ENCODE data around the gene PEPD.

Gene PEPD

GRCh38 chr19:33388231-33388724 lies 133.3 kb downstream of the PEPD start:
- DNase-seq: peak in 10 of 56 donors; percentile 17 to 70 (median 38)

DNA sequence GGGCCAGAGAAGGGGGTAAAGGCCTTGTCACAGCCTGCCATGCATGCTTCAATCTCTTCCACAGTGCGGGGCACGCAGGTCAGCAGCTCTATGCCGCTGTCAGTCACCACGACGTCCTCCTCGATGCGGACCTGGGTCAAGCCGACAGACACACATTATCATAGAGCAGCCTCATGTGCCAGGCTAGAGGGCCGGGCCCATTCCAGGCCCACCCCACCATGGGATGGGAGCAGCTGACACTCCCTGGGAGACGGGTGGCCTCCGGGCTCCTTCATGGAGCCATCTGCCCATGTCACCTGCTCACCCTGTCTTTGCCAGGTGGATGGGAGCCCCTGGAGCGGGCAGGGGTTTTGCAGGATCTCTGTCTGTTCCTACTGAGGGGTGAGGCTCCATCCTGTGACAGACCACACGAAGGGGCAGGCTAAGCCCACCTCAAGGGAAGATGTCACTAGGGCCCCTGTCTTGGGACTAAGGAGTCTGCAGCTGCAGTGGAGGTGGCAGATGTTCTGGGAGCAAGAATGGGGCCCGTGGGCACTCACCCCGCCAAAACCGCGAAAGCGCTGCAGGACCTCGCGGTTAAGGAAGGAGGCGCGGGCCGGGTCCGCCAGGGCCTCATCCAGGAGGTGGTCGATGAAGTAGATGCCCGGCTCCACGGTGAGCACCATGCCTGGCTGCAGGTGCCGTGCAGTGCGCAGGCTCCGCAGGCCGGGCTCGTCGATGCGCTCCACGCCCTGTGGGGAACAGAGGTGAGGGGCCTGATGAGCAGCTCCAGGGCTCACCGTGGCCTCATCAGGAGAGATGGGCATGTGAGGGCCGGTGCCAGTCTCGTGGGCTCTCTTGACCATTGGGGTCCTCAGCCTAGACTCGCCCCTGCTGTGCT lies 134.0 kb downstream of the PEPD start:
- no peak for DNase-seq

- no peak for DNase-seq
Observed at GRCh38 chr19:33386361-33386858, 135.2 kb downstream of the PEPD start.

DNA sequence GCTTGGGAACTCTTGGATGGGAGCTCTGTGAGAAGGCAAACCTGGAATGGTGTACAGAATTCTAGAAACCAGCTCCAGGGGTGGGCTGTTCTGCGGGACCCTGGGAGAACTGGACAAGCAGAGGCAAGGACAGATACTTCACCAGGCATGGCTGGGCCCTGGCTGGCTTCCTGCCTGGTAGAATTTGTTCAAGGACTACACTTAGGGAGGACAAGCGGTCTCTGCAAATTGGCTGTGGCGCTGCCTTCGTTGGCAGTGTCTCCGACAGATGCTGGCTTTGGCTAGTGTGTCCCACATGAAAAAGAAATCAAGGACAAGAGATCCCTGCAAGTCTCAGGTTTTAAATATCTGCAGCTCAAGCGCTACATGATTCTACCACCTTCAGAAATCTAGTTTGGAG lies 135.6 kb downstream of the PEPD start:
- DNase-seq: peak in 8 of 56 donors; percentile 7 to 38 (median 30)

DNA sequence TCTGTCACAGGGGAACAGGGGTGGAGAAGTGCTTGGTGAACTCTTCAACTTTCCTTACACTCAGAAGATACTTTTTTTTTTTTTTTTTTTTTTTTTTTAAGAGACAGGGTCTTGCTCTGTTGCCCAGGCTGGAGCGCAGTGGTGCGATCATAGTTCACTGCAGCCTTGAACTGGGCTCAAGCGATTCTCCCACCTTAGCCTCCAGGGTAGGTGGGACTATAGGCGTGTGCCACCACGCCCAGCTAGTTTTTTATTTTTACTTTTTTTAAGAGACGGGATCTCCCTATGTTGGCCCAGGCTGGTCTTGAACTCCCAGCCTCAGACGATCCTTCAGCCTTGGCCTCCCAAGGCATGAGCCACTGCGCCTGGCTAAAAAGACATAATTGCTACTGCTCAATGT lies 136.6 kb downstream of the PEPD start:
- DNase-seq: no peak

GRCh38 chr19:33383720-33384292 lies 137.8 kb downstream of the PEPD start:
- DNase-seq: no peak

- DNase-seq: no peak
Observed at GRCh38 chr19:33382982-33383381, 138.6 kb downstream of the PEPD start.

GRCh38 chr19:33382006-33382405 lies 139.6 kb downstream of the PEPD start:
- no peak for DNase-seq

- no peak for DNase-seq
Observed at GRCh38 chr19:33381101-33381500, 140.5 kb downstream of the PEPD start.

- DNase-seq: no peak
Observed at GRCh38 chr19:33379151-33379829, 142.3 kb downstream of the PEPD start.

DNA sequence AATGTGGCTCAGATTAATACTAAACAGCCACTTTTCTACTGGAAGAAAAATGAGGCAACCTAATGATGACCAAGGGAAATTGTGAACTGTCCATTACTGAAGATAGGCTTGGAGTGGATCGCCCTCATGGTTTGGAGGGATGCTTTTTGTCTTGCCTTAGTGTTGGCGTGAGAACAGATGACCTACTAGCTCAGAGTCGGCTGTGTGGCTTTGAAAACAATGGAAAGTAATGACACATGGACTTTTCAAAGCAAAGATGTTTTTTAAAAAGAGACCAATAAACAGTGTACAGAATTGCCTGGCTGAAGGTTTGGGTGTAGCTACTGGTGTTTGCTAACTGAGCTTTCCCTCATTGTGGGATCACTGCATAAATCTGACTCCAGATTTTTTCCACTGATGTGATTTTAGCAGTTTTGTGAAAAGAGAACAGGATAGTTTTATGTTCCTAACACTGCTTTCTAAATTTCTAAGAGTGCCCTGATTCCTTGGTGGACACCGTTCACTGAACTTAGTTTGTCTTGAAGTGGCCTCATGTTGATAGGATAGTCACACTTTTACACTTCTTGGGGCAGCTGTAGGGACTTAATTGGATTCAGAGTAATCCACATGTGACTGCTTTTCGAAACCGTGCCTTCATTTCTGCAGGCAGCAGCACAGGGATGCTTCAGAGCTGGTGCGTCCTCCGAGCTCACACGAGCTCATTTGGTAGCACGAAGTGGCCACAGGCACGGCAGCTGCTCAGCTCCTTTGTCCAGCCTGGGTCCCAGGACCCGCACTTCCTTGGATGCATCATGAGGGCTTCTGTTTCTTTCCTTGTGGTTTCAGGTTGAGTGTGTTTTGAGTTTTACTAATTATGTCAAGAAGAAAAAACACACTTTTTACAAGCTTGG lies 143.8 kb downstream of the PEPD start:
- DNase-seq: no peak

GRCh38 chr19:33376941-33377557 lies 144.5 kb downstream of the PEPD start:
- no peak for DNase-seq

GRCh38 chr19:33376423-33376822 lies 145.2 kb downstream of the PEPD start:
- DNase-seq: peak in 1 of 56 donors; percentile 13

GRCh38 chr19:33375837-33376159 lies 145.8 kb downstream of the PEPD start:
- DNase-seq: no peak

DNA sequence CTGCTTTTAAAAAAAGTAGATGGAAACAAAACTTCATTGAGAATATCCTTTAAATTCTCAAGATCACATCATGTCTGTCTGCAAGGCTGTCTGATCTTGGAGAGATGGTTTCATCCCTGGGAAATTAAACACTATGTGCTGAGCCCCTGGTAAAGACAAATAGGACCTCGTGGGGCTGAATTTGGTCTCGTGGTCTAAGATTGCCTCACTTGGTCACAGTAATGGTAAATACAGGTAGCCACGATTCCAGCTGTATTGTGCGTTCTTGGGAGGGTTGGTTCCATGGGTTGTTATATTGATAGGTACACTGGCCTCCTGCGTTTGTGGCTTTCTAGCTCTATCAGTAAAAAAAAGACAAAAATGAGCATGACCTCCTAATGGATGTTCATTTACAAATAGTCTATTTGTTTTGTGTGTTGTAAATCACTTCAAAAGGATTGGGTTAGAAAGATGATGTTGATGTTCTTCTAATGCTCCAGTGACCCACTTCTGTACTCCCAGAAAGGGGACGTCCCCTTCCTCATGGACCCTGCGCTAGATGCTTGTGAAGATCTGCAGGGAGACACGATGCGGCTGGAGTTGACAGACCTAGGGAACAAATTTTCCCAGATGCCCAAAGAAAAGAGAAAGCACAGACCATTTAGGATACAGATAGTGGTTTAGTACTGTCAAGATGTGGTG lies 146.3 kb downstream of the PEPD start:
- no peak for DNase-seq

- DNase-seq: peak in 1 of 56 donors; percentile 27
Observed at GRCh38 chr19:33374236-33374714, 147.3 kb downstream of the PEPD start.

DNA sequence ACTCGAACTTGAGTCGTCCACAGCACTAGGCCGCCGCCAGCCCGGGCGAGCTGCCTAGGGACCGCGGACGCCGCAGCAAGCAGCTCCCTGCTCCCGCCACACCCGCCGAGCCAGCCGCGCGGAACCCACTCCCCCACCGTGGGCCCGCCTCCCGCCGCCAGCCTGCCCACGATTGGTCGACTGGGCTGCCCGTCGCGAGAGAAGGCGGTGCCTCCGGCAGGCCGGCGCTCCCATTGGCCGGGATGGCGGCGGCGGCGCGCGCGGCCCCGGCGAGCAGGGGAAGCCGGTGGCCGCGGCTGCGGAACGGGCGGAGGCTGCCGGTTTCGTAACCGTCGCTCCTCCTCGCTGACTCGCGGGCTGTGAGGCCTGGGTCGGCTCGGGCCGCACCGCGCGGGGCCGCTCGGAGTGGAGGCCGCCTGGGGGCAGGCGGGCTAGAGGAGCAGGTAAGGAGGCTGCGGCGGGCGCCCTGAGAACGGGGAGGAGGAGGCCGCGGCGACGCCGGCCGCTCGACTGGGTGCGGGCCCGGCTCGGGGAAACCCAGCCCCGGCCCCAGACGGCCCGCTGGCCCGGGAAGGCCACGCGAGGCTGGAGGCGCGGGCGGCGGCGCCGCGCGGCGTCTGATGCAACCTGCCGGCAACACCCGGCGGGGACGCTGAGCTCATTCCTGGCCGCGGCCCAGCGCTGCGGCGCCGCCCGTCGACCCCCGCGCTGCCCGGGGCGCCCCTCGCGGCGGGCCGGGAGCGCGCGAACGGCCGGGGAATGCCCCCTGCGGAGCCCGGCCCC lies 147.9 kb downstream of the PEPD start, which contains the start of gene CEBPG:
CEBPG (plus strand) TSS at position 257 of the 783 bp plus-strand sequence. CDS start 5,531 bp downstream, outside the sequence.
- DNase-seq: peak in 55 of 56 donors; percentile 28 to 96 (median 89)

- no peak for DNase-seq
Observed at GRCh38 chr19:33370783-33371182, 150.8 kb downstream of the PEPD start.

Measured in amygdala (tissue), 56 donors.